K562 (cell line): ENCODE results near the gene DALRD3. TPM values are rescaled to one million over a fixed set of nuclear protein-coding genes. Genes with fewer than 3 reads are reported as not detected.

Experiments
- ATAC-seq: fragments of 200-7000 bp; cut with Tn5 transposase; 3 replicates; pipeline ENCODE4 v1.9.1; 2020; ENCODE audit warnings: moderate library complexity
- BruUV-seq: library from RNA; stranded (reverse); fragments of 400-500 nt; replicated peaks from 2 replicates; lab custom pipeline; 2021; lab: Mats Ljungman, UMichigan
- CTCF ChIA-PET: fragments of 300-600 bp; formaldehyde crosslinking; extraction: SDS; loops from one replicate; lab custom pipeline; 2021; ENCODE audit warnings: low intra/inter-chr PET ratio; lab: Yijun Ruan, JAX
- POLR2A ChIA-PET: fragments of 300-600, 350-650 bp; sonication (Branson Sonifier 250); formaldehyde crosslinking; extraction: SDS; loops from one replicate; lab custom pipeline; 2021; ENCODE audit warnings: antibody characterized with exemption, inconsistent platforms; lab: Yijun Ruan, JAX
- DNase-seq, 4 experiments: peaks; one replicate each; pipeline versions ENCODE4 v3.0.0 to v3.0.0-alpha.2; 2011 to 2018; ENCODE audit warnings: low spot score in 3 of 4, mixed read lengths in 3 of 4; ENCODE audit errors: extremely low read depth in 1 of 4
- FAIRE-seq: peaks from 2 replicates; lab custom pipeline; 2011; peaks lifted over from hg19 to GRCh38; lab: Jason Lieb, UNC
- H2AFZ ChIP-seq: 2 replicates; pipeline ENCODE4 v1.6.0; 2011; ENCODE audit warnings: low read depth, low read length, control low read depth, inconsistent platforms
- H3K27ac ChIP-seq: fragments of 200-600 bp; 3 replicates; pipeline ENCODE4 v1.8.0; 2011; ENCODE audit warnings: low read depth, mild to moderate bottlenecking, control low read depth, inconsistent platforms, low read length, moderate library complexity, mixed read lengths; ENCODE audit errors: extremely low read depth
- H3K27me3 ChIP-seq, 2 experiments: fragments of 300-600 bp in 1 of 2; 2 replicates in 1 of 2; 3 replicates in 1 of 2; pipeline versions ENCODE4 v1.6.0 to v1.8.0; 2011; ENCODE audit warnings: inconsistent platforms in 2 of 2, low read length in 2 of 2, mild to moderate bottlenecking in 1 of 2, mixed read lengths in 1 of 2, moderate library complexity in 1 of 2; ENCODE audit not compliant: control insufficient read depth in 2 of 2, insufficient read depth in 2 of 2
- H3K36me3 ChIP-seq: fragments of 300-600 bp; 3 replicates; pipeline ENCODE4 v1.8.0; 2011; ENCODE audit warnings: mild to moderate bottlenecking, low read length, inconsistent platforms; ENCODE audit not compliant: control insufficient read depth, insufficient read depth
- H3K4me1 ChIP-seq, 2 experiments: fragments of 200-600 bp in 1 of 2; replicated peaks in 1 of 2; 2 replicates in 1 of 2; 3 replicates in 1 of 2; pipeline versions ENCODE4 v1.5.1 to v1.8.0; 2011; ENCODE audit warnings: inconsistent platforms in 2 of 2, low read length in 2 of 2, mild to moderate bottlenecking in 1 of 2, mixed read lengths in 1 of 2, moderate library complexity in 1 of 2; ENCODE audit not compliant: control insufficient read depth in 2 of 2, insufficient read depth in 2 of 2
- H3K4me2 ChIP-seq: 2 replicates; pipeline ENCODE4 v1.6.1; 2011; ENCODE audit warnings: low read length, control low read depth, inconsistent platforms, mixed read lengths; ENCODE audit not compliant: insufficient read depth
- H3K4me3 ChIP-seq: fragments of 200-600 bp; sonication (generic), shearing (Covaris generic); 2 replicates; pipeline ENCODE4 v1.5.1; 2016; ENCODE audit warnings: control low read depth, inconsistent platforms
- H3K79me2 ChIP-seq: fragments of 200-600 bp; 3 replicates; pipeline ENCODE4 v1.8.0; 2011; ENCODE audit warnings: low read length, inconsistent platforms; ENCODE audit not compliant: control insufficient read depth, insufficient read depth
- H3K9ac ChIP-seq, 2 experiments: 2 replicates each; pipeline versions ENCODE4 v1.6.0 to v1.6.1; 2011; ENCODE audit warnings: low read depth in 2 of 2, low read length in 2 of 2, control low read depth in 1 of 2, inconsistent platforms in 1 of 2, mild to moderate bottlenecking in 1 of 2, mixed read lengths in 1 of 2; ENCODE audit not compliant: insufficient read depth in 1 of 2
- H3K9me1 ChIP-seq: one replicate; pipeline ENCODE4 v1.6.0; 2011; ENCODE audit warnings: inconsistent platforms, mild to moderate bottlenecking, low read length, moderate library complexity; ENCODE audit not compliant: control insufficient read depth, insufficient read depth
- H3K9me3 ChIP-seq: replicated peaks from 2 replicates; pipeline ENCODE4 v1.5.1; 2011; ENCODE audit warnings: low read depth, low read length, inconsistent platforms; ENCODE audit not compliant: control insufficient read depth, insufficient read depth
- H4K20me1 ChIP-seq: replicated peaks from 2 replicates; pipeline ENCODE4 v1.6.1; 2011; ENCODE audit warnings: low read length, inconsistent platforms, mixed read lengths; ENCODE audit not compliant: control insufficient read depth, insufficient read depth
- EZH2 ChIP-seq: IDR thresholded peaks from 2 replicates; pipeline ENCODE4 v1.6.1; 2012; ENCODE audit warnings: low read depth, mild to moderate bottlenecking, inconsistent platforms, low read length, borderline replicate concordance
- HNRNPL ChIP-seq: fragments of 200-400 bp; formaldehyde crosslinking; IDR thresholded peaks from 2 replicates; pipeline ENCODE4 v1.6.1; 2017; ENCODE audit warnings: low read depth, mild to moderate bottlenecking, low read length
- NR2C1 ChIP-seq, 2 experiments: fragments of 450-650 bp; IDR thresholded peaks; 2 replicates each; pipeline ENCODE4 v1.6.1; 2017; ENCODE audit warnings: mild to moderate bottlenecking in 2 of 2, antibody characterized with exemption in 1 of 2, inconsistent platforms in 1 of 2, missing compliant biosample characterization in 1 of 2, missing genetic modification characterization in 1 of 2
- PCBP1 ChIP-seq: fragments of 200-400 bp; formaldehyde crosslinking; IDR thresholded peaks from 2 replicates; pipeline ENCODE4 v1.6.1; 2018; ENCODE audit warnings: mild to moderate bottlenecking, low read depth, low read length; ENCODE audit not compliant: poor library complexity, severe bottlenecking
- PHF8 ChIP-seq: fragments of 200-600 bp; sonication (generic); IDR thresholded peaks from 2 replicates; pipeline ENCODE4 v1.6.1; 2012; ENCODE audit warnings: mixed run types, mild to moderate bottlenecking, inconsistent platforms, low read length, moderate library complexity, borderline replicate concordance
- RAD21 ChIP-seq, 2 experiments: fragments of 250-450 bp in 1 of 2; fragments of 450-650 bp in 1 of 2; sonication (Bioruptor Pico) in 1 of 2; formaldehyde crosslinking in 1 of 2; IDR thresholded peaks in 1 of 2; conservative IDR thresholded peaks in 1 of 2; 2 replicates each; pipeline versions ENCODE4 v1.4.0 to v1.8.0; 2020 to 2022; ENCODE audit warnings: mild to moderate bottlenecking in 2 of 2, moderate library complexity in 1 of 2
- ZNF696 ChIP-seq: fragments of 250-450 bp; sonication (Bioruptor Pico); conservative IDR thresholded peaks from 2 replicates; pipeline ENCODE4 v1.4.0; 2020; ENCODE audit warnings: mild to moderate bottlenecking, moderate library complexity
- WGBS: fragments of 100-300 bp; shearing (Covaris generic); methylation state at CpG from one replicate; pipeline ENCODE4 v1.1.6; 2016; ENCODE audit warnings: low coverage, mixed read lengths; ENCODE audit not compliant: insufficient coverage; ENCODE audit errors: missing lambda C conversion rate; 5-methylcytosine and 5-hydroxymethylcytosine counted together
- in situ Hi-C: fragments of 300-500 bp; cut with MboI; formaldehyde crosslinking; loops from 4 replicates; pipeline ENCODE4 v1.15.0; 2018; ENCODE audit warnings: inconsistent platforms, mixed read lengths
- intact Hi-C: fragments of 100-400 bp; cut with micrococcal nuclease; formaldehyde crosslinking; loops from 2 replicates; pipeline ENCODE4 v1.14.2; 2022
- polyA plus RNA-seq, 8 experiments: library from polyadenylated mRNA; depleted of rRNA in 4 of 8; stranded (reverse) in 5 of 8; unstranded in 3 of 8; fragments of >200 nt; fragmentation: Nextera tagmentation in 2 of 8; fragmentation: Illumina TruSeq in 1 of 8; extraction: Ambion mirVana in 2 of 8; extraction: Trizol in 1 of 8; gene quantifications; 2 replicates each; pipeline versions ENCODE4 v1.2.1 to v1.2.3, GENCODE V29; 2011 to 2014; ENCODE audit warnings: inconsistent platforms in 1 of 8, missing spikeins in 1 of 8
- total RNA-seq, 7 experiments: library from RNA; depleted of rRNA in 6 of 7; stranded (reverse); fragments of >200 nt in 6 of 7; fragmentation: Illumina TruSeq in 2 of 7; extraction: Trizol in 2 of 7; gene quantifications; 2 replicates each; pipeline versions ENCODE4 v1.2.1 to v1.2.3, GENCODE V29; 2011 to 2021; ENCODE audit warnings: low replicate concordance in 1 of 7
- TF ChIP-seq, protein P1 (sequence below): sonication (generic); formaldehyde crosslinking; IDR thresholded peaks from 2 replicates; pipeline ENCODE4 v1.8.1; 2023; ENCODE audit warnings: mild to moderate bottlenecking, missing genetic modification reagents
- TF ChIP-seq, protein P2 (sequence below): fragments of 250-450 bp; sonication (Bioruptor Pico); IDR thresholded peaks from 2 replicates; pipeline ENCODE4 v1.4.0; 2020; ENCODE audit warnings: borderline replicate concordance
- TF ChIP-seq, protein P3 (sequence below), 2 experiments: fragments of 450-650 bp; IDR thresholded peaks; 2 replicates each; pipeline ENCODE4 v1.6.1; 2018; ENCODE audit warnings: mild to moderate bottlenecking in 2 of 2, low read depth in 1 of 2; ENCODE audit not compliant: partially characterized antibody in 2 of 2

The DALRD3 gene
- total and polyA plus RNA-seq, 9 of the 15 experiments (the other 6 are each of a cell fraction or from before 2014, with no cell fraction given): 6.6 to 31.3 (median 14.4) TPM

DNA sequence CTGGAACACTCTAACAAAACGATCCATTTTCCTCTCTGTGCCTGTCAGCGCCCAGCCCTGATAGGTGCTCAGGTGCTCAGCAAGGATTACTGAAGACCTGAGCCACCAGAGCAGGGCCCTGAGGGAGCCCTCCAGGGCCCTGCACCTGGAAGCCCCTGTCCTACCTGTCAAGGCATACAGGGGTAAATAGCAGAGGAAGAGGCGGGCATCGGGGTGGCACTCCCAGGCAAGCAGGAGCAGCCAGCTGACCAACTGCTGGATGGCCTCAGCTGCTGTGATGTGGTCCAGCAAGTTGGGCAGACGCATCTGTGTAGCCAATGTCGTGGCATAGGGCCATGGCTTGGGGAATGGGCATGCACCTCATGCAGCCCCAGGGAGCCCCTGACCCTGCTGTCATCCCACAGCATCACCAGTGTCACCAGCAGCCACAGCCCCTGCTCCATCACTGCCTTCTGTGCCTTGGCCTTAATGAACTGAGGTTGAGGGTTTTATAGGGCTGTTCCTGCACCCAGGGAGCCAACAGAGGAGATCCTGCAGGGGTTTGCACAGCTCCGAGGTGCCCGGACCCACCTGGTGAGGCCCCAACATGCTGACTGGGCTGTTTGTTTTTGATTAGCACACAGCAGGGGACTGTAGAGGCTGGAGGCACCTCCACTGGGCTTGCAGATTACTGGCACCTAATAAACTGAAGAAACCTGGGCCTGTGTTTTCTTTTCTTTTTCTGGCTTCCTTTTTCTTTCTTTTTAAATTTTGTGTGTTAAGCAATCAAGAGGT, 19.1 kb downstream of the DALRD3 start:
- Histone ChIP-seq H3K4me3 (no peak overlapping the region), H2AFZ (no peak overlapping the region), H3K27ac (no peak overlapping the region), H3K9me1 (no peaks in the 10 kb centered on the region), H4K20me1 (no peaks in the 10 kb centered on the region), H3K36me3 (no peaks in the 10 kb centered on the region), H3K79me2 (no peaks in the 10 kb centered on the region), H3K4me1 (peaks cover 0 to 10% of the 10 kb centered on the region in 2 experiments; a peak in 2 of 5 replicates), H3K9ac (no peak overlapping the region; a peak in 1 of 4 replicates), H3K9me3 (no peaks in the 10 kb centered on the region), H3K4me2 (no peak overlapping the region), H3K27me3 (no peaks in the 10 kb centered on the region)
- ChIA-PET POLR2A (no interaction called here), CTCF (no interaction called here)
- in situ Hi-C loops: no loop called here
- DNase-seq (no peak), FAIRE-seq (no peak), ATAC-seq (no peak)
- no TSS peak for BruUV-seq
- intact Hi-C loops: no loop called here
- 7% methylated on average over 6 of the region's 8 CpGs for WGBS
- TF ChIP-seq ZNF696 (CRISPR knock-in tag): no peak
- no peak for TF ChIP-seq RAD21 (CRISPR knock-in tag; conservative IDR thresholded peaks at IDR 0.05 in 1 of 2, IDR thresholded peaks at IDR 0.05 in 1 of 2)
- no peak for TF ChIP-seq NR2C1 (IDR thresholded peaks at IDR 0.05)
- TF ChIP-seq NR2C1 (tag; IDR thresholded peaks at IDR 0.05): no peak
- TF ChIP-seq, protein P1, sequence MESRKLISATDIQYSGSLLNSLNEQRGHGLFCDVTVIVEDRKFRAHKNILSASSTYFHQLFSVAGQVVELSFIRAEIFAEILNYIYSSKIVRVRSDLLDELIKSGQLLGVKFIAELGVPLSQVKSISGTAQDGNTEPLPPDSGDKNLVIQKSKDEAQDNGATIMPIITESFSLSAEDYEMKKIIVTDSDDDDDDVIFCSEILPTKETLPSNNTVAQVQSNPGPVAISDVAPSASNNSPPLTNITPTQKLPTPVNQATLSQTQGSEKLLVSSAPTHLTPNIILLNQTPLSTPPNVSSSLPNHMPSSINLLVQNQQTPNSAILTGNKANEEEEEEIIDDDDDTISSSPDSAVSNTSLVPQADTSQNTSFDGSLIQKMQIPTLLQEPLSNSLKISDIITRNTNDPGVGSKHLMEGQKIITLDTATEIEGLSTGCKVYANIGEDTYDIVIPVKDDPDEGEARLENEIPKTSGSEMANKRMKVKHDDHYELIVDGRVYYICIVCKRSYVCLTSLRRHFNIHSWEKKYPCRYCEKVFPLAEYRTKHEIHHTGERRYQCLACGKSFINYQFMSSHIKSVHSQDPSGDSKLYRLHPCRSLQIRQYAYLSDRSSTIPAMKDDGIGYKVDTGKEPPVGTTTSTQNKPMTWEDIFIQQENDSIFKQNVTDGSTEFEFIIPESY (CRISPR knock-in tag): no peak
- TF ChIP-seq PCBP1: no peak
- no peak for TF ChIP-seq PHF8
- no peak for TF ChIP-seq EZH2
- TF ChIP-seq, protein P2, sequence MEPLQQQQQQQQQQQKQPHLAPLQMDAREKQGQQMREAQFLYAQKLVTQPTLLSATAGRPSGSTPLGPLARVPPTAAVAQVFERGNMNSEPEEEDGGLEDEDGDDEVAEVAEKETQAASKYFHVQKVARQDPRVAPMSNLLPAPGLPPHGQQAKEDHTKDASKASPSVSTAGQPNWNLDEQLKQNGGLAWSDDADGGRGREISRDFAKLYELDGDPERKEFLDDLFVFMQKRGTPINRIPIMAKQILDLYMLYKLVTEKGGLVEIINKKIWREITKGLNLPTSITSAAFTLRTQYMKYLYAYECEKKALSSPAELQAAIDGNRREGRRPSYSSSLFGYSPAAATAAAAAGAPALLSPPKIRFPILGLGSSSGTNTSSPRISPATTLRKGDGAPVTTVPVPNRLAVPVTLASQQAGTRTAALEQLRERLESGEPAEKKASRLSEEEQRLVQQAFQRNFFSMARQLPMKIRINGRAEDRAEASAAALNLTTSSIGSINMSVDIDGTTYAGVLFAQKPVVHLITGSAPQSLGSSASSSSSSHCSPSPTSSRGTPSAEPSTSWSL (CRISPR knock-in tag): no peak
- no peak for TF ChIP-seq HNRNPL
- TF ChIP-seq, protein P3, sequence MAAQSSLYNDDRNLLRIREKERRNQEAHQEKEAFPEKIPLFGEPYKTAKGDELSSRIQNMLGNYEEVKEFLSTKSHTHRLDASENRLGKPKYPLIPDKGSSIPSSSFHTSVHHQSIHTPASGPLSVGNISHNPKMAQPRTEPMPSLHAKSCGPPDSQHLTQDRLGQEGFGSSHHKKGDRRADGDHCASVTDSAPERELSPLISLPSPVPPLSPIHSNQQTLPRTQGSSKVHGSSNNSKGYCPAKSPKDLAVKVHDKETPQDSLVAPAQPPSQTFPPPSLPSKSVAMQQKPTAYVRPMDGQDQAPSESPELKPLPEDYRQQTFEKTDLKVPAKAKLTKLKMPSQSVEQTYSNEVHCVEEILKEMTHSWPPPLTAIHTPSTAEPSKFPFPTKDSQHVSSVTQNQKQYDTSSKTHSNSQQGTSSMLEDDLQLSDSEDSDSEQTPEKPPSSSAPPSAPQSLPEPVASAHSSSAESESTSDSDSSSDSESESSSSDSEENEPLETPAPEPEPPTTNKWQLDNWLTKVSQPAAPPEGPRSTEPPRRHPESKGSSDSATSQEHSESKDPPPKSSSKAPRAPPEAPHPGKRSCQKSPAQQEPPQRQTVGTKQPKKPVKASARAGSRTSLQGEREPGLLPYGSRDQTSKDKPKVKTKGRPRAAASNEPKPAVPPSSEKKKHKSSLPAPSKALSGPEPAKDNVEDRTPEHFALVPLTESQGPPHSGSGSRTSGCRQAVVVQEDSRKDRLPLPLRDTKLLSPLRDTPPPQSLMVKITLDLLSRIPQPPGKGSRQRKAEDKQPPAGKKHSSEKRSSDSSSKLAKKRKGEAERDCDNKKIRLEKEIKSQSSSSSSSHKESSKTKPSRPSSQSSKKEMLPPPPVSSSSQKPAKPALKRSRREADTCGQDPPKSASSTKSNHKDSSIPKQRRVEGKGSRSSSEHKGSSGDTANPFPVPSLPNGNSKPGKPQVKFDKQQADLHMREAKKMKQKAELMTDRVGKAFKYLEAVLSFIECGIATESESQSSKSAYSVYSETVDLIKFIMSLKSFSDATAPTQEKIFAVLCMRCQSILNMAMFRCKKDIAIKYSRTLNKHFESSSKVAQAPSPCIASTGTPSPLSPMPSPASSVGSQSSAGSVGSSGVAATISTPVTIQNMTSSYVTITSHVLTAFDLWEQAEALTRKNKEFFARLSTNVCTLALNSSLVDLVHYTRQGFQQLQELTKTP (IDR thresholded peaks at IDR 0.05; ENCODE audit: low read depth in 1 of 2, partially characterized antibody in 2 of 2): no peak
